Liver (tissue), 3 donors: ENCODE measurements around the gene MICAL2.

Experiments
- EGR1 ChIP-seq, 2 donors: IDR thresholded peaks; 2 replicates each; pipeline ENCODE4 v1.6.1; 2016 to 2018; ENCODE audit warnings: antibody characterized with exemption in 2 of 2, low read depth in 2 of 2
- HNF4A ChIP-seq, 2 donors: conservative IDR thresholded peaks; 2 replicates each; pipeline ENCODE4 v1.6.1; 2016; ENCODE audit warnings: antibody characterized with exemption in 2 of 2, mild to moderate bottlenecking in 2 of 2
- RAD21 ChIP-seq, 2 donors: IDR thresholded peaks; 2 replicates each; pipeline ENCODE4 v1.6.1; 2016; ENCODE audit warnings: antibody characterized with exemption in 2 of 2, mild to moderate bottlenecking in 2 of 2
- RXRA ChIP-seq, 2 donors: IDR thresholded peaks; 2 replicates each; pipeline ENCODE4 v1.6.1; 2017 to 2018; ENCODE audit warnings: antibody characterized with exemption in 2 of 2, mild to moderate bottlenecking in 1 of 2
- SP1 ChIP-seq: IDR thresholded peaks from 2 replicates; pipeline ENCODE4 v1.6.1; 2018; ENCODE audit warnings: antibody characterized with exemption, mild to moderate bottlenecking
- TAF1 ChIP-seq: conservative IDR thresholded peaks from 2 replicates; pipeline ENCODE4 v1.6.1; 2016; ENCODE audit warnings: antibody characterized with exemption, mild to moderate bottlenecking
- YY1 ChIP-seq: IDR thresholded peaks from 2 replicates; pipeline ENCODE4 v1.6.1; 2016; ENCODE audit warnings: antibody characterized with exemption, mild to moderate bottlenecking
- TF ChIP-seq, protein P1 (sequence below): fragments of 150-350 bp; IDR thresholded peaks from 2 replicates; pipeline ENCODE4 v1.5.1; 2017; ENCODE audit warnings: improper control_type of control experiment, low read depth, low read length; ENCODE audit not compliant: missing input control
- TF ChIP-seq, protein P2 (sequence below): IDR thresholded peaks from 2 replicates; pipeline ENCODE4 v1.6.1; 2016; ENCODE audit warnings: antibody characterized with exemption
- TF ChIP-seq, protein P3 (sequence below): IDR thresholded peaks from 2 replicates; pipeline ENCODE4 v1.6.1; 2016; ENCODE audit warnings: antibody characterized with exemption
- TF ChIP-seq, protein P4 (sequence below): IDR thresholded peaks from 2 replicates; pipeline ENCODE4 v1.6.1; 2016; ENCODE audit warnings: antibody characterized with exemption, mild to moderate bottlenecking
- donor health status: healthy.
- donor health status: healthy.

DNA sequence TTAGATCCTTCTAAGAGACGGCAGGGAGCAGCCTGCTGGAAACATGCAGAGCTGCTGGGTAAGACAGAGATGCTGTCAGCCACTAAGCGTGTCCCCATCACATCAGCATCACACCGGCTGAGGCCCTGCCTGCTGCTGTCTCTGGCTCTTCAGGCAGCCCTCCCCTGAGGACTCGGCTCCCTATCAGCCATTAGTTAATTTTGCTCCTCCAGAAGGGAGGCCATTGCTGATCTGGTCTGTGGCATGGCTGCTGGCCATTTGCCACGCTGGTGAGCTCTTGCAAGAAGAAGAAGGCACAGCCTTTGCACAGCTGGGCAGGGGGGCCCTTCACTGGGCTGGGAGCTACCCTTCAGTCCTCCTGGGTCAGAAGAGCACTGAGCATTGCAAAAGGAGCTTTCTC is 135.8 kb downstream of the MICAL2 start:
- TF ChIP-seq, protein P1, sequence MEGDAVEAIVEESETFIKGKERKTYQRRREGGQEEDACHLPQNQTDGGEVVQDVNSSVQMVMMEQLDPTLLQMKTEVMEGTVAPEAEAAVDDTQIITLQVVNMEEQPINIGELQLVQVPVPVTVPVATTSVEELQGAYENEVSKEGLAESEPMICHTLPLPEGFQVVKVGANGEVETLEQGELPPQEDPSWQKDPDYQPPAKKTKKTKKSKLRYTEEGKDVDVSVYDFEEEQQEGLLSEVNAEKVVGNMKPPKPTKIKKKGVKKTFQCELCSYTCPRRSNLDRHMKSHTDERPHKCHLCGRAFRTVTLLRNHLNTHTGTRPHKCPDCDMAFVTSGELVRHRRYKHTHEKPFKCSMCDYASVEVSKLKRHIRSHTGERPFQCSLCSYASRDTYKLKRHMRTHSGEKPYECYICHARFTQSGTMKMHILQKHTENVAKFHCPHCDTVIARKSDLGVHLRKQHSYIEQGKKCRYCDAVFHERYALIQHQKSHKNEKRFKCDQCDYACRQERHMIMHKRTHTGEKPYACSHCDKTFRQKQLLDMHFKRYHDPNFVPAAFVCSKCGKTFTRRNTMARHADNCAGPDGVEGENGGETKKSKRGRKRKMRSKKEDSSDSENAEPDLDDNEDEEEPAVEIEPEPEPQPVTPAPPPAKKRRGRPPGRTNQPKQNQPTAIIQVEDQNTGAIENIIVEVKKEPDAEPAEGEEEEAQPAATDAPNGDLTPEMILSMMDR = no peak
- TF ChIP-seq, protein P2, sequence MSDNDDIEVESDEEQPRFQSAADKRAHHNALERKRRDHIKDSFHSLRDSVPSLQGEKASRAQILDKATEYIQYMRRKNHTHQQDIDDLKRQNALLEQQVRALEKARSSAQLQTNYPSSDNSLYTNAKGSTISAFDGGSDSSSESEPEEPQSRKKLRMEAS = no peak
- TF ChIP-seq TAF1 (no peak), RAD21 (IDR thresholded peaks at IDR 0.05) (no peak), YY1 (no peak), SP1 (no peak), HNF4A (conservative IDR thresholded peaks at IDR 0.05) (no peak), RXRA (IDR thresholded peaks at IDR 0.05) (no peak), EGR1 (IDR thresholded peaks at IDR 0.05; ENCODE audit: low read depth in 2 of 2) (no peak)
- TF ChIP-seq, protein P3, sequence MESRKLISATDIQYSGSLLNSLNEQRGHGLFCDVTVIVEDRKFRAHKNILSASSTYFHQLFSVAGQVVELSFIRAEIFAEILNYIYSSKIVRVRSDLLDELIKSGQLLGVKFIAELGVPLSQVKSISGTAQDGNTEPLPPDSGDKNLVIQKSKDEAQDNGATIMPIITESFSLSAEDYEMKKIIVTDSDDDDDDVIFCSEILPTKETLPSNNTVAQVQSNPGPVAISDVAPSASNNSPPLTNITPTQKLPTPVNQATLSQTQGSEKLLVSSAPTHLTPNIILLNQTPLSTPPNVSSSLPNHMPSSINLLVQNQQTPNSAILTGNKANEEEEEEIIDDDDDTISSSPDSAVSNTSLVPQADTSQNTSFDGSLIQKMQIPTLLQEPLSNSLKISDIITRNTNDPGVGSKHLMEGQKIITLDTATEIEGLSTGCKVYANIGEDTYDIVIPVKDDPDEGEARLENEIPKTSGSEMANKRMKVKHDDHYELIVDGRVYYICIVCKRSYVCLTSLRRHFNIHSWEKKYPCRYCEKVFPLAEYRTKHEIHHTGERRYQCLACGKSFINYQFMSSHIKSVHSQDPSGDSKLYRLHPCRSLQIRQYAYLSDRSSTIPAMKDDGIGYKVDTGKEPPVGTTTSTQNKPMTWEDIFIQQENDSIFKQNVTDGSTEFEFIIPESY = no peak
- TF ChIP-seq, protein P4, sequence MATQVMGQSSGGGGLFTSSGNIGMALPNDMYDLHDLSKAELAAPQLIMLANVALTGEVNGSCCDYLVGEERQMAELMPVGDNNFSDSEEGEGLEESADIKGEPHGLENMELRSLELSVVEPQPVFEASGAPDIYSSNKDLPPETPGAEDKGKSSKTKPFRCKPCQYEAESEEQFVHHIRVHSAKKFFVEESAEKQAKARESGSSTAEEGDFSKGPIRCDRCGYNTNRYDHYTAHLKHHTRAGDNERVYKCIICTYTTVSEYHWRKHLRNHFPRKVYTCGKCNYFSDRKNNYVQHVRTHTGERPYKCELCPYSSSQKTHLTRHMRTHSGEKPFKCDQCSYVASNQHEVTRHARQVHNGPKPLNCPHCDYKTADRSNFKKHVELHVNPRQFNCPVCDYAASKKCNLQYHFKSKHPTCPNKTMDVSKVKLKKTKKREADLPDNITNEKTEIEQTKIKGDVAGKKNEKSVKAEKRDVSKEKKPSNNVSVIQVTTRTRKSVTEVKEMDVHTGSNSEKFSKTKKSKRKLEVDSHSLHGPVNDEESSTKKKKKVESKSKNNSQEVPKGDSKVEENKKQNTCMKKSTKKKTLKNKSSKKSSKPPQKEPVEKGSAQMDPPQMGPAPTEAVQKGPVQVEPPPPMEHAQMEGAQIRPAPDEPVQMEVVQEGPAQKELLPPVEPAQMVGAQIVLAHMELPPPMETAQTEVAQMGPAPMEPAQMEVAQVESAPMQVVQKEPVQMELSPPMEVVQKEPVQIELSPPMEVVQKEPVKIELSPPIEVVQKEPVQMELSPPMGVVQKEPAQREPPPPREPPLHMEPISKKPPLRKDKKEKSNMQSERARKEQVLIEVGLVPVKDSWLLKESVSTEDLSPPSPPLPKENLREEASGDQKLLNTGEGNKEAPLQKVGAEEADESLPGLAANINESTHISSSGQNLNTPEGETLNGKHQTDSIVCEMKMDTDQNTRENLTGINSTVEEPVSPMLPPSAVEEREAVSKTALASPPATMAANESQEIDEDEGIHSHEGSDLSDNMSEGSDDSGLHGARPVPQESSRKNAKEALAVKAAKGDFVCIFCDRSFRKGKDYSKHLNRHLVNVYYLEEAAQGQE = no peak
